Stimulated activated CD4-positive, alpha-beta T cell treated with anti-CD3 and anti-CD28 coated beads, Interleukin-12 subunit alpha, Interleukin-12 subunit beta, amount 100 ng/mL, for 24 hours (primary cell): ENCODE measurements around the gene ALDH7A1.
A peak's percentile ranks its signal among the peaks of the same experiment; 100 is the strongest.
"Not testable (repeated sequence)": the region's sequence is repeated elsewhere in the genome, so short reads cannot be mapped to it uniquely, and the experiment has no call there.

Experiments used
- DNase-seq, 2 experiments: peaks; one replicate each; pipeline ENCODE4 v3.0.0-alpha.2; 2020; ENCODE audit warnings: low read depth in 2 of 2

The ALDH7A1 gene

DNA sequence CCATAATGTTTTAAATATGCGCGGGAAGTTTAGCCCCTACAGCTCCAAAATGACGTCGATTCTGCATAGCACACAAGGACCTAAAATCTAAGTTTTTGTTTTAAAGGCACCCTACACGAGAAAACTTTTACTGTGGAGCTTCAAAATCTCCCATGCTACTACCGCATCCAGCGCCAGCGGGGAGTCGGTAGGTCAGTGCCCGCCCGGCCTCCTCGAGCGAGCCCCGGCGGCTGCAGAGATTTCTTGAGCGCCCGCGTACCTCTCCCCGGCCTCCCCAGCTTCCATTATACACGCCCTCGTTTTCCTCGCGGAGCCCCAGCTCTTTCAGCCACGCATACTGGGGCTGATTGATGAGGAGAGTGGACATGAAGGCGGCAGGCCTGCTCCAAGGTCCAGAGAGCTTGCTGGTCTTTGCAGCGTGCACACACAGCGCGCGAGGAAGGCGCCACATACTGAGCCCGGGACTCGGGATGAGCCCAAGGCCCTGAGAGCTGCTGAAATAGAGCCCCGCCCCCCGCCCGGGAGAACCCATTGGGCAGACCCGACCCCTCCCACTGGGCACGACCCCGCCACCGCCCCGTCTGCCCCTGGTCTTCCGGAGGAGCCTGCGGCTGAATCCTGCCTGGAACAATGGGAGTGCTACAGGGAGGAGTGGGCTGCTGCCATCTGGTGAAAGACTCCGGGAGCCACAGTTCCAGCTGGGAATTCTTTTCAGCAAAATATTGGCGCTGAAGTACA is at the start of gene ALDH7A1:
TSS of gene ALDH7A1 (minus strand) at position 472 of the 738 bp plus-strand sequence. CDS start at position 451, 21 bp downstream.
- DNase-seq: peak; percentile 12 to 36

GRCh38 chr5:126641387-126641786 is 46.4 kb upstream of the ALDH7A1 start:
- no peak for DNase-seq

DNA sequence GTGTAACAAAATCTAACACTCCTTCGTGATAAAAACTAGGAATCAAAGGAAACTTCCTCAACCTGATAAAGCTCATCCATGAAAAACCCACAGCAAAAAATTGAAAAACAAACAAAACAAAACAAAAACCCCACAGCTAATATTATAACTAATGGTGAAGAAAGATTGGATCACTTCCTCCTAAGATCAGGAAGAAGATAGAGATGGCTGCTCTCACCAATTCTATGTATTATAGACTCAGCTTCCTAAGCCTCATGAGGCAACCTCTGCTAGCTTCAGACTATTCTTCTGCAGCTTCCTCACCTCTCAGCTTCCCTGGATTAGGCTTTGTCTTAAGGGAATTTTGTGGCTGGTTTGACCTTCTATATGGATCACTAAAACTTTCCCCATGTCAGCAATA is 45.8 kb upstream of the ALDH7A1 start:
- DNase-seq: no peak

GRCh38 chr5:126636956-126637355 is 41.9 kb upstream of the ALDH7A1 start:
- DNase-seq: no peak

GRCh38 chr5:126635585-126635984 is 40.6 kb upstream of the ALDH7A1 start:
- DNase-seq: no peak

DNA sequence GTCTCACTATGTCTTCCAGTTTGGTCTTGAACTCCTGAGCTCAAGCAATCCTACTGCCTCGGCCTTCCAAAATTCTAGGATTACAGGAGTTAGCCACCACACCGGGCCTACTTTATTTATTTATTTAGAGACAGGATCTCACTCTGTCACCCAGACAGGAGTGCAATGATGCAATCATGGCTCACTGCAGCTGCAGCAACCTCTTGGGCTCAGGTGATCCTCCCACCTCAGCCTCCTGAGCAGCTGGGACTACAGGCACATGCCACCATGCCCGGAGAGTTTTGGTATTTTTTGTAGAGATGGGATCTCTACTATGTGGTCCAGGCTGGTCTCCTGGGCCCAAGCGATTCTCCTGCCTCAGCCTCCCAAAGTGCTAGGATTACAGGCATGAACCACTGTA is 38.5 kb upstream of the ALDH7A1 start:
- DNase-seq: no peak

DNA sequence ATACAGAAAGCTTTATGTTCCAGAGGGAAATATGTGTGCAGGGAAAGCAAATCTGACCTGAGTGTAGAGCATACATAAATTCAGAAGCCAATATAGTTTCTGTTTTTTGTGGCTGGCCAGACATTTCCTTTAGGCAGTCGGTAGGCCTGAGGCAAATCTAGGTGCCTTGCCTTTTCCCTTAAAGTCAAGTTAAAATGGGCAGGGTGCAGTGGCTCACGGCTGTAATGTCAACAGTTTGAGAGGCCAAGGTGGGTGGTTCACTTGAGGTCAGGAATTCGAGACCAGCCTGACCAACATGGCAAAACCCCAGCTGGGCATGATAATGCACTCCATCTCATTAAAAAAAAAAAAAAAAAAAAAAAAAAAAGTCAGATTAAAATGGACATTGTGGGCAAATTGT is 36.9 kb upstream of the ALDH7A1 start:
- no peak for DNase-seq

DNA sequence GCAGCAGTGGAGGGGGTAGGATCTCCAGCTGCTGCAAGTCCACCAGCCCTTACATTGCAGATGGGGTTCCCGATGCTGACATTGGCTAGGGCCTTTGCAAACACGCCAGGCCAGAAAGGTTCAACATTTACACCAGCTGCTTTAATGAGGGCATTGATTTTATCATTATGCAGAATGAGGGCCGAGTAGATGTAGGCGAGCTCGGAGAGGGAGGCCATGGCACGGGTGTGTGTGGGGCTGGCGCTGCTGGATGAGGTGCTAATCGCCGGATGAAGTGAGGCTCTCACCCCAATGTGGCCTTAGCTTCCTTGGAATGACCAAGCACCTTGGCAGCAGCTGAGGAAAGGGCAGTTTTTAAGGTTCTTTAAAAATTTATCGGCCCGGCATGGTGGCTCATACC is 33.1 kb upstream of the ALDH7A1 start:
- no peak for DNase-seq

- DNase-seq: no peak
Measured at GRCh38 chr5:126624534-126624933, 29.5 kb upstream of the ALDH7A1 start.

GRCh38 chr5:126619781-126620180 is 24.8 kb upstream of the ALDH7A1 start:
- DNase-seq: no peak

DNA sequence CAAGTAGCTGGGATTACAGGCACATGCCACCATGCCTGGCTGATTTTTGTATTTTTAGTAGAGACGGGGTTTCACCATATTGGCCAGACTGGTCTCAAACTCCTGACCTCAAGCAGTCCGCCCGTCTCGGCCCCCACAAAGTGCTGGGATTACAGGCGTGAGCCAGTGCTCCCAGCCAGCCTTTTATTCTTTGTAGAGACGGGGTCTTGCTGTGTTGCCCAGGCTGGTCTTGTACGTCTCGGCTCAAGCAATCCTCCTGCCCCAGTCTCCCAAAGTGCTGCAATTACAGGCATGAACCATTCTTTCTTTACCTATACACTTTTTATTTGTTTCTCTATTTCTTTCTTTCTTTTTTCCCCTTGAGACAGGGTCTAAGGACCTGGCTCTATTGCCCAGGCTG is 22.6 kb upstream of the ALDH7A1 start:
- DNase-seq: not testable (repeated sequence)

- DNase-seq: no peak
Measured at GRCh38 chr5:126615286-126615685, 20.3 kb upstream of the ALDH7A1 start.

DNA sequence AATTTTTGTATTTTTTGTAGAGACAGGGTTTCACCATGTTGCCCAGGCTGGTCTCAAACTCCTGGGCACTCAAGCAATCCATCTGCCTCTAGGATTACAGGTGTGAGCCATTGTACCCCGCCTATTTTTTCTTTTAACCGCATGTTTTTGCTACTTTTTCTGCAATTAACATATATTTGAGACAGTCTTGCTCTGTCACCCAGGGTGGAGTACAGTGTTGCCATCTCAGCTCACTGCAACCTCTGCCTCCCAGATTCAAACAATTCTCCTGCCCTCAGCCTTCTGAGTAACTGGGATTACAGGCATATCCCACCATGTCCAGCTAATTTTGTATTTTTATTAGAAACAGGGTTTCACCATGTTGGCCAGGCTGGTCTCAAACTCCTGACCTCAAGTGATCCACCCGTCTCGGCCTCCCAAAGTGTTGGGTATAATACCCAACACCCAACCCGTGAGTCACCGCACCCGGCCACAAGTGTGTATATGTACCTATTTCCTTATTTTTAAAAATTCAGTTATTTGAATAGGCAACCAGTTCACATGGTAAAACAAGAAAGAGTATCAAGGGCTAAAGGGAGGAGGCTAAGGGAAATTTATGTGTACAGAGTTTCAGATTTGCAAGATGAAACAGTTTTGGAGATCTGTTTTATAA is 19.0 kb upstream of the ALDH7A1 start:
- DNase-seq: no peak

- no peak for DNase-seq
Measured at GRCh38 chr5:126610616-126611015, 15.6 kb upstream of the ALDH7A1 start.

- DNase-seq: no peak
Measured at GRCh38 chr5:126610160-126610559, 15.1 kb upstream of the ALDH7A1 start.

- no peak for DNase-seq
Measured at GRCh38 chr5:126605525-126605924, 10.5 kb upstream of the ALDH7A1 start.

DNA sequence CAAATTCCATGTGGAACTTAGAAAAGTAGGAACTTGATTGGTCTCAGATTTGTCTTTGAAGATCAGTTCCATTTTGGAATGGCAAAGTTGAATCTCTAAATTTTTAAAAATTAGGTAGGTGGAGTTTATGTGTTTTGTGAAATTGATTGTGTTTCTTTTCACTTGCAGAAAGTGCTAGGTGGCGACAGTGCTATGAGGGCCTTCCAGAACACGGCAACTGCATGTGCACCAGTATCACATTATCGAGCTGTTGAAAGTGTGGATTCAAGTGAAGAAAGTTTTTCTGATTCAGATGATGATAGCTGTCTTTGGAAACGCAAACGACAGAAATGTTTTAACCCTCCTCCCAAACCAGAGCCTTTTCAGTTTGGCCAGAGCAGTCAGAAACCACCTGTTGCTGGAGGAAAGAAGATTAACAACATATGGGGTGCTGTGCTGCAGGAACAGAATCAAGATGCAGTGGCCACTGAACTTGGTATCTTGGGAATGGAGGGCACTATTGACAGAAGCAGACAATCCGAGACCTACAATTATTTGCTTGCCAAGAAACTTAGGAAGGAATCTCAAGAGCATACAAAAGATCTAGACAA is 8.5 kb upstream of the ALDH7A1 start:
- DNase-seq: no peak

DNA sequence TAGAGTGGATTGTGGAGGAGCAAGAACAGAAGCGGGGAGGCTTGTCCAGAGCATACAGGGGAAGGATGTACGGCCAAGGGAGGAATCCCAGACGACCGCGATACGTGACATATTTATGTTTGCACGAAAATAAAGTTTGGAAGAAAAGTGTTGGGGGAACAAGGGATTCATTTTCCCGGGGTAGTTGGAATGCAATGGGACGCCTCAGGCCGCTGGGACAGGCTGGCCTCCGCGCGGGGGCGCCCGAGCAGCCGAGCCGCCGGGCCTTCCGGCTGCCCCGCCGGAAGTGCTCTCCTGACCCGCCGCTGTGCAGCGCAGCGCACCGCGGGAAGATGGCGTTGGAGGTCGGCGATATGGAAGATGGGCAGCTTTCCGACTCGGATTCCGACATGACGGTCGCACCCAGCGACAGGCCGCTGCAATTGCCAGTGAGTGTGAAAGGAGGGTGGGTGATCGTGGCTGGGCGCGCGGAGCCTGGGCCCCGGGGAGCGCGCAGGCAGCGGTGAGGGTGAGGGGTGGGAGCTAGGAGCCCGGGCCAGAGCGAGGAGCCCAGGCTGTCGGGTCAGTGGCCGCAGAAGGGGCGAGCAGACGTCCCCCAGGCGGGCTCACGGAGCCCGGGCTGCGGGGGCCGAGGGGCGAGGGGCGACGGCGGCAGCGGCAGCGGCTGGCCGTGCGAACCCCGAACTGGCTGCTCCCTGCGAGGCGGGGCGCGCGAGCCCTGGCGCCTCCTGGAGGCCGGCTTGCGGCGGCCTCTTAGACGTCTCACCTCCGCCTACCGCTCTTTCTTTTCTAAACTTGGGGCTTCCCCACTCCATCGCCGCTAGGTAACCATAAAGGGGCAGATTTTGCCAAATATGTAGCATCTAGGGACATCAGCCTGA is 5.9 kb upstream of the ALDH7A1 start, which contains the start of gene PHAX:
TSS of gene PHAX (plus strand) at position 317 of the 881 bp plus-strand sequence. CDS start at position 333, 16 bp downstream.
- DNase-seq: peak; percentile 55 to 56

GRCh38 chr5:126599971-126600630 is 5.1 kb upstream of the ALDH7A1 start:
- not testable (repeated sequence) for DNase-seq

DNA sequence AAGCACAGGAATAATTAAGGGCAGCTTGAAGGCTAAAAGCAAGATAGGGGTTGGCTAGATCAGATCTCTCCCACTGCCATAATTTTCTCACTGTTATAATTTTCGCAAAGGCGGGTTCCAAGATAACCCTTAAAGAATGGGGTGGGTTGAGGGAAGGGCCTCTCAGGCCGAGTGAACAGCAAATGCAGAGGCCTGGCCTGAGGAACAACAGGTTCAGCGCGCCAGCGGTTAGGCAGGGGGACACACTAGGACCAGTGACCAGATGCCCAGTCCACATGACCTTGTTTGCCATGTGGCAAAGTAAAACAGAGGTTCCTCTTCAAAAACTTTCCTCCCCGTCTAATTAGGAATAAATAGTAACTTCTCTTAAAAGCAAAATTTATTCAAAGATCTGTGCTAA is 4.5 kb upstream of the ALDH7A1 start:
- no peak for DNase-seq

- no peak for DNase-seq
Measured at GRCh38 chr5:126597156-126597555, 2.1 kb upstream of the ALDH7A1 start.
